NCI-H1436 (cell line): Measurements from ENCODE around the gene TCFL5.

Experiments used
- DNase-seq: peaks from one replicate; lab custom pipeline; 2025; lab: John Stamatoyannopoulos, UW

Gene TCFL5

GRCh38 chr20:62822239-62822787 is 39.3 kb downstream of the TCFL5 start:
- DNase-seq, result no peak

DNA sequence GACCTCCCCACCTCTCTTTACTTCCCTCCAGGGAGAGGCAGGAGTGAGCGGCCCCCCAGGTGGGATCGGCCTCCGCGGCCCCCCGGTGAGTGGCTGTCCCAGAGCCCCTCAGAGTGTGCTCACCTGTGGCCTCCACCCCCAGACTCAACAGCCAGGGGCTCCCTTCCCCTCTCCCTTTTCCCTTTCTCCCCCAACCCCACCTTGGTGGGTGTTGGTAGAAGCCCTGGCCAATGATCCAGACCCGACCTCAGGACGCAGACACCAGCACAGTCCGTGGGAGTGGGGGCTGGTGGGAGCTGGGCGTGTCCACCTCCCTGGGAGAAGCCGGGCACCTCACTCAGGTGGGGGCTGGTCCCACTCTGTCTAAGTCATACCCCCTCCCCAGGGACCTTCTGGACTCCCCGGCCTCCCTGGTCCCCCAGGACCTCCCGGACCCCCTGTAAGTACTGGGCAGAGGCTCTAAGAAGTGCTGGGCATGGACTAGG is 39.9 kb downstream of the TCFL5 start:
- no peak for DNase-seq

- no peak for DNase-seq
These were observed 40.5 kb downstream of the TCFL5 start for GRCh38 chr20:62820962-62821725.

DNA sequence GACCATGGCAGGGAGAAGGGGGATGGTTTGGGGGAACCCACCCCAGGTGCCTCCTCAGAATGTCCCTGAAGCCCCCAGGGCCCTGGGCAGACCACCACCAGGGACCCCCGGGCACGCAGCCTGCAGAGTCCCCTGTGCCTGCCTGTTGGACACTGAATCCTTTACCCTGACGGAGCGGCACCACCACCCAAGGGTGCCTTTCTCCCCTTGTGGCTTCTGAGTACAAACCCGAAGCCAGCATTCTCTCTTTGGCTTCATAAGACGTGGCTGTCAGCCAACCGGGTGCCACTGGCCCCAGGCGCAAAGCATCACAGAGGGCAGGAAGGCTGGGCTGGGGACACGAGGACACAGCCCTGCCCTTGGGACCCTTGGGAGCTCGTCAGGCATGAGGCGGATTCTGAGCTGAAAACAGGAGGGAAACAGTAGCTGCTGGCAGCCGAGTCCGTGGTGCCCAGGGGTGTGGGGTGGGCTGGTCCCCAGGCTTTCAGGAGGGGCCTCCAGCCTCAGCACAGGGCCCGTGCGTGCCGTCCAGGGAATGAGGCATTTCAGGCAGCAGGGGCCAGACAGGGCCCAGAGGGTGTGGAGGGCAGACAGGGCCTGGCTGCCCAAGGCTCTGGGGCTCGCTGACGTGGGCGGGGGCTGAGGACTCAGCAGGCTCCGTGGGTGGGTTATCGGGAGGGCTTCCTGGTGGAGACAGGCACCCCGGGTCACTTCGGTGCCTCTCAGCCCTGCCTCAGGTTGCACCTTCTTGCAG is 41.2 kb downstream of the TCFL5 start:
- no peak for DNase-seq

GRCh38 chr20:62819494-62820174 is 42.0 kb downstream of the TCFL5 start:
- DNase-seq, result no peak

GRCh38 chr20:62818592-62819493 is 42.8 kb downstream of the TCFL5 start:
- DNase-seq, result no peak

DNA sequence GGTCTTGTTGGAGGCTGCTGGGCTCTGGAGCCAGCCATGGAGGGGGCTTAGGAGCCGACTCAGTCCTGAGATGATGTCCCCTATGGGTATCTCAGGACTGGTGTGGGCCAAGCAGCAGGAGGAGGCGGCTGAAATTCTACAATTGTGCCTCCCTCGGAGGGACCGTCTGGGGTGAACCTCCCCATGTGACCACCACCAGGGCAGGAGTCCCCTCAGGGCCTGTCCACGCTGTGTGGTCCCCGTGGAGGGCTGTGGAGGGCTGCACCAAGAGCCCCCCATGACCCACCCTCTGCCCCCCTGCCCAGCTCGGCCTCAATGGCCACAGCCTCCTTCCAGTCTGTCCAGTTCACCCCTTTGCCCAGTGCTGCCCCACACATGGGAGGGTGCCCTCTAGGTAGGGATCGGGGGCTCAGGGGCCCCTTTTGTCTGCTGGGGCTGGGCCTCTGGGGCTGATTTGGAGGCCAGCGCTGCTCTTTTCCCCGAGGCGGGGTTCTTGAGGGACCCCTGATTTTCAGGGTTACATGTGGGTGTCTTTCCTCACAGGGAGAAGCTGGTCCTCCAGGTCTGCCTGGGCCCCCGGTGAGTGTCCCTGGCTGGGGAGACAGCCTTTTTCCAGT is 43.5 kb downstream of the TCFL5 start:
- no peak for DNase-seq

DNA sequence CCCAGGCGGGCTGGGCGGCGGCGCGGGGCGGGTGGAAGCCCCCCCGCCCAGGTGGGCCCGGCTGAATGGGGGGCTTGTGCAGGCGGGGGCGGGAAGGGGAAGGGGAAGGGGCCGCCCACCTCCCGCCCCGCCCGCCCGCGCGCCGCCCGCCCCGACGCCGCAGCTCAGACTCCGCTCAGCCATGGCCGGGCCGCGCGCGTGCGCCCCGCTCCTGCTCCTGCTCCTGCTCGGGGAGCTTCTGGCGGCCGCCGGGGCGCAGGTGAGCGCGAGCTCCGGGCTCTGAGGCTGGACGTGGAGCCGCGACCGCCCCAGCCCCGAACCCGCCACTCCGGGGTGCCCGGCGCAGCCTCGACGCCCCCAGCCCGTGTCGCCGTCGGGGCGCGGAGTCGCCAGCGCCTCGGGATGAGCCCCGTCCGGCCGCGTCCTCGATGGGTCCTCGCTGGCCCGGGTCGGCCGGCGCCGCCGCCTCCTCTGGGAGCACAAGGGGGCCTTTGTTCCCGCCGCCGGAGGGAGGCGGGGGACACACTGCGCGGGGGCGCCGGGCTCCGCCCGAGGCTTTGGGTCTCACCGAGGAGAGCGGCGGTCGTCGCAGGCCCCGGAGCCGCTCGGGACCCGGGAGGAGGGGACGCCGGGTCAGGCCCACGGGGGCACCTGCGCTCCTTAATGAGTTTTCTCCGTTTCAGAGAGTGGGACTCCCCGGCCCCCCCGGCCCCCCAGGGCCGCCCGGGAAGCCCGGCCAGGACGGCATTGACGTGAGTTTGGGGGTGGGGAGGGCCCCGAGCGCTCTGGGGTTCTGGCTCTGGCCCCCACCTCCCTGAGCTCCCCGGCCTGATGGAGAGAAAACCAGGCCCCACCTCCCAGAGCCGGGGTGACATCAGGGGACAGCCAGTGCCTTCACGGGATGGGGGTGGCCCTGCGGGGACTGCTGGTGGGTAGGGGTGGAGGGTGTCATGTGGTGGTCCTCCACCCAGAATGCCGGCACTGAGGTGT is 44.4 kb downstream of the TCFL5 start, which contains the start of gene COL9A3:
COL9A3 (plus strand) TSS at position 167 of the 990 bp plus-strand sequence; CDS start at position 182, 15 bp downstream.
- peak; percentile 21 for DNase-seq

DNA sequence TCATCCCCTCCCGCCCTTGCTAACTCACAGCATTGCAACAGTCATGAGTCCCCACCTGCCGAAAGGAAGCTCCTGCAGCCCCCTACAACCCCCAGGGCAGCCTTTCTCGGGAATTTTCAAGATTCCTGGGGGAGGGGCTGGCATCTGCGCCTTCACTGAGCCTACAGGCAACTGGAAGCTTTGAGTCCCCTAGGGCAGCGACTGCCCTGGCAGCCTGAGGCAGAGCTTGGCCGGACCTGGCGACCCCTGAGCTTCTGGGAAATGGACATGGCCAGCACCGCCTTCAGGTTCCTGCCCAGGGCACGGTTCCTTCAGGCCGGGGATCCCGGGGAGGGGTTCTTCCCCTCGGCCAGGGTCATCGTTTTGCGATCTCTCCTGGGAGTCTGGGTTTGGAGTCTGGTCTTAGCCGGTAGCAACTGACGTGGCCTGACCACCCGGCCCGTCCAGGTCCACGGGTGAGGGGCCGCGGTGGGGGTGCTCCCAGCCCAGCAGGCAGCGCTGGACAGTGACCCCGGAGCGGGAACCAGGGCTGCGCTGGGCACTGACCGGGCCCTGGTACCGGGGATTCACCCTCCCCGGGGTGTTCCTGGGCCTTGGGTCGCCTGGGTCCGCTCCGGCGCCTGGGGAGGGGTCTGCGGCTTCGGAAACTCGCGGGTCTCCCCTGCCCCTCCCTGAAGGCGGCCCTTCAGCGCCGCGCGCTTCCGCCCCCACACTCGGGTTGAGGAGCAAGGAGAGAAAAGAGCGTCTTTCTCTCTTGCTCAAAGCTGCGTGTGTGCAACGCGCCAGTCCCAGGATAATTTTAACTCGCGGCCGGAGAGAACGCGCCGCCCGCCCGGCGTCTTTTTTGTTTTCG is 45.4 kb downstream of the TCFL5 start:
- no peak for DNase-seq

DNA sequence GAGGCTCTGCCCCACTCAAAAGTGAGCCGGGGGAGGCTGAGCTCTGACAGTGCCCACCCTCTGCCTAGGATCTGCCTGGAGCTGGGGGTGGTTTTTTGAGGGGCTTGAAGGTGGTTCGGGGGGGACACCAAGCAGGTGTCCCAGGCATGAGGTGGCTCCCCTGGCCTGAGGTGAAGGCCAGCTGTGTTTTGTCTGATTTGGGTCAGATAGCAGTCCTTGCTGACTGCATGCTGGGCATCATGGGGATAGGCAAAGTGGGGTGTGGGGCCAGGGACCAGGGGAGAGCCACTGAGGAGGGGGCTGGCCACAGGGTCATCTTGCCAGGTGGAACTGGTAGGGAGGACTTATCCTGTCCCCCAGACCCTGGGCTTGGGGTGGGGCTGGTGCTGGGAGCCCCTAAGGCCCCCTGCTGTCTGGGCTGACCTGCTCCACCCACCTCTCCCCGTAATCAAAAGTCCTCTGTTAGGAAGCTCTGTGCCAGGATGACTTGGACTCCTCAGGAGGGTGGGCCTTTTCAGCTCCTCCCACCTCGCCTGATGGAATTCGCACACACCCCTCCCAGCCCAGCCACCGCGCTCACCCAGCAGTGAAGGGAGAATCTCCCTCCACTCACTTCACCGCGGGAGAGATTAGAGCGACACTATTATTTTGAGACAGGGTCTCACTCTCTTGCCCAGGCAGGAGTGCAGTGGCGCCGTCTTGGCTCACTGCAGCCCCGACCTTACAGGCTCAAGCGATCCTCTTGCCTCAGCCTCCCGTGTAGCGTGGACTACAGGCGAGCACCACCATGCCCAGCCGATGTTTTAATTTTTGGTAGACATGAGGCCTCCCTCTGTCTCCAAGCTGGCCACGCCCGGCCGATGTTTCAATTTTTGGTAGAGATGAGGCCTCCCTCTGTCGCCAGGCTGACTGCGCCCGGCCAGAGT is 46.3 kb downstream of the TCFL5 start:
- DNase-seq, result no peak

DNA sequence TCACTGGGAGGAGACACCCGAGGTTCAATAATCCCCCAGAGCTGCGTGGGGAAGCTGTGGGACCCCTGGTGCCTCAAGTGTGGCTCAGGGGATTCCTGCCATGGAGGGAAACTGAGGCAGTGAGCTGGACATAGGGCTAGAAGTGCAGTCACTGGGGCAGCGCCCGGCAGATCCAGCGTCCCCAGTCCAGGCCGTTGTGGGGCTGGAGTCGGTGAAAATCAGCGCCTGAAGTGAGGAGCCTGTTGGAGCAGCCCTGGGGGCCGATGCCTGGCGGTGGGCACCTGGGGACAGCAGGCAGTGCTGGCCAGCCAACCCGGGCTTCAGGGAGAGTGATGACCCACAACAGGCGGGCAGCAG is 46.9 kb downstream of the TCFL5 start:
- no peak for DNase-seq

- no peak for DNase-seq
These were observed 47.4 kb downstream of the TCFL5 start for GRCh38 chr20:62814060-62814708.

DNA sequence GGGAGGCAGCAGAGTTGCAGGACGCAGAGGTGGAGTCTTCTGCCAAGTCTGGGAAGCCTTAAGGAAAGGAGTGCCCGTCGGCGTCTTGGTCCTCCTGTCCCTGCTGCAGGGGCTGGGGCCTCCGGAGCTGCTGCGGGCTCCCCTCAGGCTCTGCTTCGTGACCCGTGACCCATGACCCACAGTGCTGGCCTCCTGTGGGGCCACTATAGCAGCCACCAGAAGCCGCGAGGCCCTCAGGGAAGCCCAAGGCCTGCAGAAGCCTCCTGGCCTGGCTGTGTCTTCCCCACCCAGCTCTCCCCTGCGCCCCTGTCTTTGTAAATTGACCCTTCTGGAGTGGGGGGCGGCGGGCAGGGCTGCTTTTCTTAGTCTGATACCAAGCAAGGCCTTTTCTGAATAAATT is 48.0 kb downstream of the TCFL5 start:
- no peak for DNase-seq

GRCh38 chr20:62812907-62813200 is 48.8 kb downstream of the TCFL5 start:
- no peak for DNase-seq

- DNase-seq, result no peak
These were observed 49.3 kb downstream of the TCFL5 start for GRCh38 chr20:62812181-62812906.

- no peak for DNase-seq
These were observed 49.9 kb downstream of the TCFL5 start for GRCh38 chr20:62811720-62812119.

GRCh38 chr20:62811320-62811719 is 50.3 kb downstream of the TCFL5 start:
- DNase-seq, result no peak
